SU-DHL-6 (cell line): ENCODE measurements around the gene CNDP1.

ENCODE experiments used
- EZH2phosphoT487 ChIP-seq: fragments of 200-600 bp; sonication (generic), shearing (Covaris generic); conservative IDR thresholded peaks from 2 replicates; pipeline ENCODE4 v1.6.1; 2018; ENCODE audit warnings: mild to moderate bottlenecking, antibody characterized with exemption, low read length, moderate library complexity, mixed read lengths
- TF ChIP-seq, protein P1 (sequence below): fragments of 200-600 bp; sonication (generic); IDR thresholded peaks from one replicate; pipeline ENCODE4 v1.5.1; 2017; ENCODE audit warnings: antibody characterized with exemption, mild to moderate bottlenecking, low read length, moderate library complexity; ENCODE audit not compliant: insufficient read depth, poor library complexity, severe bottlenecking

DNA sequence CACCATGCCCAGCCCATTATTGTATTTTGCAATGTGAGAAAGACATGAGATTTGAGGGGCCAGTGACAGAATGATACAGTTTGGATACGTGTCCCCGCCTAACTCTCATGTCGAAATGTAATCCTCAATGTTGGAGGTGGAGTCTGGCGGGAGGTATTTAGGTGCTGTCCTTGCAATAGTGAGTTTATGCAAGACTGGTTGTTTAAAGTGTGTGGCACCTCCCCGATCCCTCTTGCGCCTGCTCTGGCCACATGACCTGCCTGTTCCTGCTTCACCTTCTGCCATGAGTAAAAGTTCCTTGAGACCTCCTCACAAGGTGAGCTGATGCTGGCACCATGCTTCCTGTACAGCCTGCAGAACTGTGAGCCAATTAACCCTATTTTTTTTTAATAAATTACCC lies 16.6 kb downstream of the CNDP1 start:
- TF ChIP-seq, protein P1, sequence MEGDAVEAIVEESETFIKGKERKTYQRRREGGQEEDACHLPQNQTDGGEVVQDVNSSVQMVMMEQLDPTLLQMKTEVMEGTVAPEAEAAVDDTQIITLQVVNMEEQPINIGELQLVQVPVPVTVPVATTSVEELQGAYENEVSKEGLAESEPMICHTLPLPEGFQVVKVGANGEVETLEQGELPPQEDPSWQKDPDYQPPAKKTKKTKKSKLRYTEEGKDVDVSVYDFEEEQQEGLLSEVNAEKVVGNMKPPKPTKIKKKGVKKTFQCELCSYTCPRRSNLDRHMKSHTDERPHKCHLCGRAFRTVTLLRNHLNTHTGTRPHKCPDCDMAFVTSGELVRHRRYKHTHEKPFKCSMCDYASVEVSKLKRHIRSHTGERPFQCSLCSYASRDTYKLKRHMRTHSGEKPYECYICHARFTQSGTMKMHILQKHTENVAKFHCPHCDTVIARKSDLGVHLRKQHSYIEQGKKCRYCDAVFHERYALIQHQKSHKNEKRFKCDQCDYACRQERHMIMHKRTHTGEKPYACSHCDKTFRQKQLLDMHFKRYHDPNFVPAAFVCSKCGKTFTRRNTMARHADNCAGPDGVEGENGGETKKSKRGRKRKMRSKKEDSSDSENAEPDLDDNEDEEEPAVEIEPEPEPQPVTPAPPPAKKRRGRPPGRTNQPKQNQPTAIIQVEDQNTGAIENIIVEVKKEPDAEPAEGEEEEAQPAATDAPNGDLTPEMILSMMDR: no peak
- TF ChIP-seq EZH2phosphoT487: no peak
